Measurements from ENCODE around the gene FXYD6.

DNA sequence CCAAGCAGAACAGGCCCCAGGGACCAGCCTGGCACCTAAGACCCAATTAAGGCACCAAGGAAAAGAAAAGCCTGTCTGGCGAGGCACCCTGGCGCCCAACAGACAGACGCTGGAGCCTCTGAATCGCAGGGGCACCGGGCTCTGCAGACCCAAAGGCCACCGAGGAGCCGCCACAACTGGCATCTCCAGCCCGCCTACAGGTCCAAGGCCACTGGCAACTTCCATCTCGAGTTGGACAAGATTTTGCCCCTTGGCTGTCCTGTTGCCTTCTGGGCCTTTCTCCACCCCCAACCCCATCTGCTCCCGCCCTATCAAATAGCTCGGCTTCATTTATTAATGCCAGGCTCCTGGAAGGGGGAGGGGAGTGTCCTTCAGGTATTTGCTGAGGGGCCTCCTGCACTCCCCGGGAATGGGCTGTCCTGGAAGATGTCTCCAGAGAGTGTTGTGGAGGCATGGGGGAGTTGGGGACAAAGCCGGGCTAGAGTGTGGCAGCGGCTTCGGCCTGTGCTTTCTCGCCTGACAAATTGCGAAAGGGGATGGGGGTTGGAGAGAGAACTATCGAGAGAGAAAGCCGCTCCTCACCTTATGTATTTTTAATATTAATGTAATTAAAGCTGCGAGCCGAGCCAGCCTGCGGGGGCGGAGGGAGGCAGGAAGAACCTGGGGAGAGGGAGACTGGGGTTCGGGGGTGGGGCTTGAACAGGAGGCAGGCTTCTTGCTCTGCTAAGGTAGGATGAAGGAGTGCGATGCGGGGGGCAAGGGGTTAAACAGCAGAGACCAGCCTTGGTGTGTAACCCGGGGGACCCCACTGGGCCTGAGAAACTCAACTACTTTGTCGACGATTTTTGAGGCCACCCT is 81.5 kb downstream of the FXYD6 start:
- TF ChIP-seq CTCF (IDR thresholded peaks at IDR 0.05; ENCODE audit: insufficient read depth, low read length, poor library complexity, severe bottlenecking): no peak
- TF ChIP-seq EZH2phosphoT487 (conservative IDR thresholded peaks at IDR 0.05; ENCODE audit: low read length): no peak

Data from SU-DHL-6 (cell line).